SH-SY5Y (cell line): ENCODE results near the gene OLFML1.

ENCODE experiments used
- GATA2 ChIP-seq: IDR thresholded peaks from 2 replicates; pipeline ENCODE4 v1.6.1; 2011; ENCODE audit warnings: mild to moderate bottlenecking, low read depth, low read length
- GATA3 ChIP-seq: IDR thresholded peaks from 2 replicates; pipeline ENCODE4 v1.6.1; 2011; ENCODE audit warnings: low read depth, mild to moderate bottlenecking, low read length, moderate library complexity

- TF ChIP-seq GATA2 (no peak), GATA3 (no peak)
Observed at GRCh38 chr11:7469351-7469865, 15.9 kb upstream of the OLFML1 start.
